HG02981 (cell line): ENCODE measurements around the gene NRDE2.

Experiments
- ATAC-seq: cut with Tn5 transposase; IDR thresholded peaks from one replicate; pipeline ENCODE4 v1.9.1; 2021; ENCODE audit warnings: mild to moderate bottlenecking, moderate library complexity; ENCODE audit not compliant: unreplicated experiment

Gene NRDE2

GRCh38 chr14:90300611-90301047, 31.1 kb downstream of the NRDE2 start:
- ATAC-seq = no peak

- ATAC-seq = no peak
Measured at GRCh38 chr14:90299408-90299807, 32.3 kb downstream of the NRDE2 start.

- ATAC-seq = no peak
Measured at GRCh38 chr14:90297876-90298629, 33.7 kb downstream of the NRDE2 start.

DNA sequence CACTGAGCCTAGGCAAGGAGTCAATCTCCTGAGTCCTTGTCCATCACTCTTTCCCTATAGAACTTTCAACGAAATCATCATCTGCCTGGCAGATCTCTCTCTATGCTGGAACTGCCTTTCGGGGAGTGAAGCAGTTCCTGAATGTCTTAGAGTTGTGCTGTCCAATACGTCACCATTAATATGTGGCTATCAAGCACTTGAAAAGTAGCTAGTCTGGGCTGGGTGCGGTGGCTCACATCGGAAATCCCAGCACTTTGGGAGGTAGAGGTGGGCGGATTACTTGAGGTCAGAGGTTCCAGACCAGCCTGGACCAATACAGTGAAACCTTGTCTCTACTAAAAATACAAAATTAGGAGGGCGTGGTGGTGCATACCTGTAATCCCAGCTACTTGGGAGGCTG, 35.1 kb downstream of the NRDE2 start:
- ATAC-seq = no peak

- no peak for ATAC-seq
Measured at GRCh38 chr14:90295870-90296516, 35.7 kb downstream of the NRDE2 start.

DNA sequence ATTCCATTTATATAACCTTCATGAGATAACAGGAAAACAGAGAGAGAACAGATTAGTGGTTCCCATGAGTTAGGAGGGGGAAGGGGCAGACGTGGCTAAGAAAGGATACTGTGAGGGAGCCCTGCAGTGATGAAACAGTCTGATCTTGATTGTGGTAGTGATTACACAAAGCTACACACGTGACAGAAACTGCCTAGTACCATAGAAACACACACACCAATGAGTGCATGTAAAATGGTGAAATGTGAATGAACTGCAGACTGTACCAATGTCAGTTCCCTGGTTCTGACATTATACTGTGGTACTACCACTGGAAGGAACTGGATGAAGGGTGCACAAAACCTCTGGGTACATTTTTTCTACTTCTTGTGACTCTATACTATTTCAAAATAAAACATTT, 36.9 kb downstream of the NRDE2 start:
- ATAC-seq = no peak

DNA sequence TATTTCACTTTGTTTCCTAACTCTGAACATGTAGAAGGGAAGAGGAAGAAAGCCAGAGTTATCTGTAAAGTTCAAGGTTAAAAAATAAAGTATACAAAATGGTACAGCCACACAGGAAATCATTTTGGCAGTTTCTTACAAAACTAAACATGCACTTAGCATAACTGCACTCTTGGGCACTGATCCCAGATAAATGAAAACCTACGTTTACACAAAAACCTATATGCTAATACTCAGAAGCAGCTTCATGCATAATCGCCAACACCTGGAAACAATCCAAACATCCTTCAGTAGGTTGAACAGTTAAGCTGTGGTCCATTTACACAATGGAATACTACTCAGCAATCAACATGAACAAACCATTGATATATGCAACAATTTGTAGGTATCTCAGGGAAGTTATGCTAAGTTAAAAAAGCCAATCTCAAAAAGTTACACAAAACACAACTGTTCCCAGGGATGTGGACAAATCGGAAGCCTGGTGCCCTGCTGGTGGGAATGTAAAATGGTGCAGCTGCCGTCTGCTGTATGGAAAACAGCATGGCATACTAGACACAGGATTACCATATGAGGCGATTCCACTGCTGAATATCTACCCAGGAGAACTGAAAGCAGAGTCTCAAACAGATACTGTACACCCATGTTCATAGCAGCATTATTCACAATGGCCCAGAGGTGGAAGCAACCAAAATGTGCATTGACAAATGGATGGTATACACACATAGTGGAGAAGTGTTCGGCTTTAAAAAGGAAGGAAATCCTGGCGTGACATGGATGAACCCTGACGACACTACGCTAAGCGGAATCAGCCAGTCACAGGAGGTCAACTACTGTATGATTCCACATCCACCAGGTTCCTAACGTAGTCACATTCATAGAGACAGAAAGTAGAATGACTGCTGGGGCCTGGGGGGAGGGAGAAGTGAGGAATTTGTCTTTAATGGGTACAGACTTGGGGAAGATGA, 37.7 kb downstream of the NRDE2 start:
- no peak for ATAC-seq

- no peak for ATAC-seq
Measured at GRCh38 chr14:90291699-90292098, 40.0 kb downstream of the NRDE2 start.

DNA sequence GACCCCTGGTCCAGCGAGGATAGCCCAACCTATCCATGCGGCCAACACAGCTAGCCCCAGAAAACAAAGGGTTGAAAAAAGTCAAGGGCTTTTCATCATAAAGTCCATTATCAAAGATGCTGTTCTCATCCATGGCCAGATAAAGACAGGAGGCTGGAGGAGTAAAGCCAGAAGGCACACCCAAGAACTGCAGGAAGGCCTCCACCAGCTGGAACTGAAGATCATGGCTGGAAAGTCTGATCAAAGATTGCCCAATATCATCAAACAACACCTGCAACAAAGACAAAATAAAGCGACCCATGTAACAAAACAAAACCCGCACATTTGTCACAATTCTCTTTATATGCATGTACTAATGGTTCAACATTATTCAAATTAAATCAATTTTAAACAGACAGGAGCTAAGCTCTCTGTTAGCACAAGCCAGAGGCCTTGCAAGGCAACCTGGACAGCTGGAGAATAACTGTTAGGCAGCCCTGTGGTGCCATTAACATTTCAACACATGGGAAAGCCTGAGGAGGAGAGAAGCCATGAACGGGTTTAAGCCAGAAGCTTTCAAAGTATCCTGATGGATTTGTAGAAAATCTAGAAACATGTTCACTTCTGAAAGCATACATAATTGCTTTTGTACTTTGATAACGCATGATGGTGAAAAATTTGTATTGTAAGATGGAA, 41.3 kb downstream of the NRDE2 start:
- ATAC-seq = no peak

DNA sequence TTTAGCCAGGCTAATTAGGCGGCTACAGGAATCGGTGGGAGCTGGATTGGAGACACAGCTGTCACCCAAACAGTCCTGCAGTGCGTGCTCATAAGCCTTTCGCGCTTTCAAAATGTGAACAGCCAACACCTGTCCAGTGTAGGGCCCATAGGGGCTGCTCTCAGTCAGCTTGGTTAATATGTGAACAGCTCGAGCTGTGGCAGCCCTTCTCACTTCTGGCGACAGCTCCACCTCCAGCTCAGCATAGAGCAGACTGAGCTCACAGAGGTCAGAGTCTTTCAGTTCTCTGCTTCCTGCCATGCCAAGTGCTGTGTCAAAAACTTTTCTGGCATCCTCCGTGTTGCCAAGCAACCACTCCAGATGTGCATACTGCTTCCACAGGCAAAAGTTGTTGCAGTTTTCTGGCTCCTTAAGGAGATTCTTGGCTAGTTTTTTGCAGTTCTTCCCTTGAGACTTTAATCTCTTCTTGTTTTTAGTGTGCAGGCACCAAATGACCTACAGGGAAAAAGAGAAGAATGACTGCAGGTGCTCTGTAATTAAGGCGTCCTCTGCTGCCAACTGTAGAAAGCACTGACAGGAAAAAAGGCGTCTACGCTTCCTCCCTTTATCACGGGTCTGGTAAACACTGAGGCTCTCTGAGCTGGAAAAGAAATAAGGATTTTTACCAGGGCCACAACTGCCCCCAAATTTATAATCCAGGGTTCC, 42.9 kb downstream of the NRDE2 start:
- ATAC-seq = peak; percentile 94

DNA sequence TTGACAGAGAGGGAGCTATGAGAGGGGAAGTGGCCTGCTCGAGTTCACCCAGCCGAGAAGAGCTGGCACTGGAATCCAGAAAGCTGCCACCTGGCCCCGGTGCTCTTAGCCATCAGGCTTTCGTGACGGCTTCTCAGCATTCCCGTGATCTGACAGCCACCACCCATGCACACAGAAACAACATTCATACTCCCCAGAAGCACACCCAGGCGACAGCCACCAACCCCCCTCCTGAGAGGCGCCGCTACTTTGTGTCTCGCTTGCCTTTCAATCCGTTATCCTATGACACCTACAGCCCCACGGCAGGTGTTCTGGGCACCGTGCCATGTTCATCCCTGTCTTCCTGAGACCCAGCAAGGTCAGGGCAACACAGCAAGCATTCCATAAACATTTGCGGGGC, 44.0 kb downstream of the NRDE2 start:
- ATAC-seq = no peak

GRCh38 chr14:90281756-90282155, 50.0 kb downstream of the NRDE2 start:
- ATAC-seq = no peak

- ATAC-seq = no peak
Measured at GRCh38 chr14:90281261-90281660, 50.5 kb downstream of the NRDE2 start.

DNA sequence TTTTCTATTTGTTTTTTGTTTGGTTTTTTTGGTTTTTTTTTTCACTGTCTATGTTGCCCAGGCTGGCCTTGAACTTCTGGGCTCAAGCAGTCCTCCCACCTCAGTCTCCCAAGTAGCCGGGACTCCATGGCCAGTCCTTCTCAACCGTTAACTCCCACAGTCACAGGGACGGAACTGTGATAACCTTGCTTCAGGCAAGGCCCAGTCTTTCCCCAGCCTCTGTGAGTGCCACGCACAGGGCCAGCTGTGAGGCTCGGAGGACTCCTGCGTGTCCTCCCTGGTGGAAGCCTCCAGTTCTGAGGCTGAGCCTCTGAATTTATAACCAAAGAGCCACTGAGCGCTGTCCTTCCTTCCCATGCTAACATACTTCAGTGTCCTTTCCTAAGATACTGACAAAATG, 51.6 kb downstream of the NRDE2 start:
- no peak for ATAC-seq

DNA sequence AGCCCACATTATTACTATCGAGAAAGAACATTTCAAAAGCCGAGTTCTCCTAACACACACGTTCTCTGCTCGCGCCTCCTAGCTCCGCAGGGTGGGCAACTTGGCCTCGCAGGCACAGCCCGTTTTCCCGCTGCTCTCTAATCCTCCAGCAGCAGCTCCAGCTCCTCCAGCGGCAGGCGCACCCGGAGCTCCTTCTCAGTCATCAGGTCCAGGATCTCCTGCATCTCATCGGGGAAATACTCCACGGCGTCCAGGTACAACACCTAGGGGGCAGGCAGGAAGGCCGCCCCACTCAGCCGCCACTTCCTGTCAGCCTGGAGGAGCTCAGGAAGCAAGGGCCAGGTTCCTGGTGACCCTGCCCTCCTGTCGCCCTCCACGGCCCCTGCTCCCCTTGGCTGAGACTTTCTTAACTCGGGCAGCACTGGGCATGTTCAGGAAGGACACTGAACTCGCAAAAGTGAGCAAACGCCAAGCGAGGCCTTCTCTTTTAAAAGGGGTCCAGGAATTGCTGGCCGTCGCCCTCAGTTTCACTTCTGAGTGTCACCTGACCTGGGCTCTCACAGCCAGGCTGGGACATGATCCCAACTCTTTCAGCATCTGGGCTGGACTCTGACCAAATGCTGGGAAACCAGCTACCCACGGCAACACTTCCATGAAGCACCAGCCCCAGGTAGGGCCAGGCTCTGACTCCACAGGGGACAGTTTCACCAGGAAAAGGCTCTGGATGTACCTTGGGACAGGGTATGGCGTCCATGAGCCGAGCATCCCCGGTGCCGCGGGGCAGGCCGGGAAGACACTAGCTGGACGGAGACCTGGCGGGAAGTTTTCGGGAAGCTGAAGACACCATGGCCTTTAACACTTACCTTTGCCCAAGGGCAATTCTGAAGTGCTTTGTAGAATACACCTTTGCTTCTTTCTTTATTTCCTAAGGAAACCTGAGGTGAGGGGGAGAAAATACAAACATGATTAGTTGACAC, 53.3 kb downstream of the NRDE2 start:
- ATAC-seq = no peak

GRCh38 chr14:90277581-90278198, 54.1 kb downstream of the NRDE2 start:
- no peak for ATAC-seq

- ATAC-seq = no peak
Measured at GRCh38 chr14:90276646-90277367, 54.9 kb downstream of the NRDE2 start.

DNA sequence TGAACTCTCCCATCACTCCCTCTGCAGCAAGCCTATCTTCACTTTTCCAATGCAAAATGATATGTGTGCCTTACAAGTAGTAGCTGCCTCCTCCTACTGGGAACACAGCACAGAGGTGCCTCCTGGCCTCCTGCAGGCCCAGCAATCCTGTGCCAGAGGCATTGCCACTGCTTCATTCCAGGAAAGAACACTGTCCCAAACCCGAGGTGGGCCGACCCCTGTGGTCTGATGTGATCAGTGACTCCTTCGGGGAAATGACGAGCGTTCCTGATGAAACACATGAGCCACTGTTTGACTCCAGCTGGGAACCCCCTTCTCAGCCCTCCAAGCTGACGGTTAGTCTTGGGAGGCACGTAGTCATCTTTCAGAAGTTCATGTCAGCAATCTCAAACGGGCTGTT, 55.9 kb downstream of the NRDE2 start:
- ATAC-seq = no peak
